NCI-H2227 treated with DMSO at 0.1 percent for 48 hours (cell line): ENCODE measurements around the gene TCEA2.

Experiments used
- DNase-seq: peaks from one replicate; lab custom pipeline; 2025; lab: John Stamatoyannopoulos, UW

Gene TCEA2

DNA sequence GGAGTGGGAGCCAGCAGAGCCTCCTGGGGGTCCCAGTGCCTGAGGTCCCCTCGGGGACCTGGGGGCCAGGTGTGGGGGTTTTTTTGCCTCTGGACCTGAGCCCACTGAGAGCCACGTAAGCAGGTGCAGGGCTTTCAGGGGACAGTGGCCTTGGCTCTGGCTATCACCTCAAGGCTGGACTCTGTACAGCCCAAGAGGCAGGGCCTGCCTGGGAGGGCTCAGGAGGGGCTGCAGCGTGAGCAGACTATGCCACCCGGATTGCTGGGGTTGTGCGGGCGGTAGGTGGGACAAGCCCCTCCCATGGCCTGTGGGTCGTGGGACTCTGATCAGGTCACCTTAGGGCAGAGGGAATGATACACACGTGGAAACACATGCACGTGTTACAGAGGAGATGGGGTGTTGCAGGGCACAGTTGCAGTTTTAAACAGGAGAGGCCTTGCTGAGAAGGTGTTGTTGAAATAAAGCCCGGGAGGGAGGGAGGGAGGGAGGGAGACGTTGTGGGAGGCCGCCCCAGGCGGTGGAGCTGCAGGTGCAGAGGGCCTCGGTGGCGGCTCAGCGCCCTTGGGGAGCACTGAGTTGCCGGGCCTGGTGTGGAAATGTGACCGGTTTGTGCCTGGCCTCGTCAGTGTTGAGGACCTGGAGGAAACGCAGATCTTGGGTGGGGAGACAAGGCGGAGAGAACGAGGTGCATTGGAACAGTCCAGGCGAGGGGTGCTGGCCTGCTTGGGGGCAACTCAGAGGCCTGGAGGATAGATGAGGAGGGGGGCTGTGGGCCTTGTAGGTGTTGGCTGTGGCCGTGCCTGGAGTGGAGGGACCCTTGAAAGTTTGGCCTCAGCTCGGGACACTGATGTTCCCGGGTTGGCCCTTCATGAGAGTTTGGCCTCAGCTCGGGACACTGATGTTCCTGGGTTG lies 2.3 kb downstream of the TCEA2 start:
- no peak for DNase-seq

GRCh38 chr20:64065974-64066343 lies 3.0 kb downstream of the TCEA2 start:
- DNase-seq = no peak

- DNase-seq = no peak
Measured at GRCh38 chr20:64067005-64067632, 4.1 kb downstream of the TCEA2 start.

- no peak for DNase-seq
Measured at GRCh38 chr20:64067733-64068307, 4.8 kb downstream of the TCEA2 start.

- DNase-seq = no peak
Measured at GRCh38 chr20:64068386-64069208, 5.6 kb downstream of the TCEA2 start.

GRCh38 chr20:64069209-64069613 lies 6.2 kb downstream of the TCEA2 start:
- DNase-seq = no peak

DNA sequence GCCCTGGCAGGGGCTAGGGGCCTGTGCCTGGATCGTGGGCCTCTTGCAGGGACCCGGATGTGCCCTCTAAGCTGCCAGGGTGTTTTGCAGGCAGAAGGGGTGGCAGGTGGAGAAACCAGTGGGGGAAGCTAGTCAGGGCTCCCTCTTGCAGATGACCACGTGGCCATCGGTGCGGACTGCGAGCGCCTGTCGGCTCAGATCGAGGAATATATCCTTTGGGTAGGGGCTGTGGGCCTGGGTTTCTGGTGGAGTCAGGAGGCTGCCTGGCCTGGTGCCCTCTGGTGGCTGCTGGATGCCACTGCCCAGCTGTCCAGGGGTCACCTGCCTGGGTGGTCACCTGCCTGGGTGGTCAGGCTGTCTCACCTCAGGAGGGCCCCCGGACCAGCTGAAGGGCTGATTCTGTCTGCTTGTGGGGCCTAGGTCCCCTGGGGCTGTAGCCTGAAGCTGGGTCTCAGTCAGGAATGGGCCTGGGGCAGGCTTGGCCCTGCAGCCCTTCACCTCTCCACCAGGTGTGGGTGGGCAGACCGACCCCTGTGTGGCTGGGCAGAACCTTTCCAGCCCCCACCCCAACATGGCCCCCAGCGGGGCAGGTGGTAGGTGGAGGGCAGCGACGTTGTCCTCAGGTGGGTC lies 6.7 kb downstream of the TCEA2 start:
- no peak for DNase-seq

- no peak for DNase-seq
Measured at GRCh38 chr20:64070244-64070993, 7.4 kb downstream of the TCEA2 start.

- no peak for DNase-seq
Measured at GRCh38 chr20:64071341-64072332, 8.6 kb downstream of the TCEA2 start.

GRCh38 chr20:64072498-64073063 lies 9.6 kb downstream of the TCEA2 start:
- no peak for DNase-seq

DNA sequence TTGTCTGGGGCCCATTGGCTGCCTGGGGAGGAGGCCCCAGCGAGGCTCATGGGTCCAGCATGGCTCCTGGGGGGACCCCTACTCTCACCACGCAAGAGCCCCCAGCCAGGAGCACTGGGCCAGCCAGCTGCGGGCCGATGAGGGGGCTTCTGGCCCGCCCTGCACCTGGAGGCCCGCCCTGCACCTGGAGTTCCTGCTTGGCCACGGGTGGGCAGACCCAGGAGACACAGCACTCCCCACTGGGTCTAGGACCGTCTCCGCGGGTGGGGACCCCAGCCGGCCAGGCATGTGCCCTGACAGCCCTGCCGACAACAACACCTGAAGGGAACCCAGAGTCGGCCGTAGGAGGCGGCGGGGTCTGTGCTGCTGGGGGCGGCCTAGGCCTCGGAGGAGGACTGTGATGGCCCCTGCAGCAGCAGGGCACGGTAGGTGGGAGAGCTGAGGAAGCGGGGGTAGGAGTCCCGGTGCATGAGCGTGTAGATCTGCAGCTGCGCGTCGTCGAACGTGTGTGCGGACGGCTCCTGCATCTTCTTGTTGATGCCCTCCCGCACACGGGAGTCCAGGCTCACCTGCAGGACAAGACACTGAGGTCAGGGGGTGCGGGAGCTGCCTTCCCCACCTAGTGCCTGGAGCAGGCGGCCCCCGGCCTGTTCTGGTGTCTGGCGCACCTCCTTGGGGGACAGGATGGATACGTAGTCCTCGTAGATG lies 10.6 kb downstream of the TCEA2 start:
- DNase-seq = no peak

GRCh38 chr20:64074184-64074789 lies 11.3 kb downstream of the TCEA2 start:
- DNase-seq = no peak

DNA sequence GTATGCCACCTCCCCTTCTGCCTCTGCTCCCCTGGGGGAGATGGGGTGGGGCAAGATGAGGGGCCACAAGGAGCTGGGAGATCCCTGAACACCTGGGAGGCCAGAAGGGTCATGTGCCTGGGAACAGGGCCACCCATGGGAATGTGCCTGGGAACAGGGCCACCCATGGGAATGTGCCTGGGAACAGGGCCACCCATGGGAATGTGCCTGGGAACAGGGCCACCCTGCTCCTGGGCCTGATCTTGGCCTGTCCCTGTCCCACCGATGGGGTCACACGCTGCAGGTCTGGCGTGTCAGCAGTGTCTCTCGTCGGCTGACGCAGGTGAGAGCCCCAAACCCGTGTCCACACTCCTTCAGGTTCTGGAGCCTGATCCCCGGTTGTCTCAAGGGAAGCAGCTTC lies 12.0 kb downstream of the TCEA2 start:
- no peak for DNase-seq

DNA sequence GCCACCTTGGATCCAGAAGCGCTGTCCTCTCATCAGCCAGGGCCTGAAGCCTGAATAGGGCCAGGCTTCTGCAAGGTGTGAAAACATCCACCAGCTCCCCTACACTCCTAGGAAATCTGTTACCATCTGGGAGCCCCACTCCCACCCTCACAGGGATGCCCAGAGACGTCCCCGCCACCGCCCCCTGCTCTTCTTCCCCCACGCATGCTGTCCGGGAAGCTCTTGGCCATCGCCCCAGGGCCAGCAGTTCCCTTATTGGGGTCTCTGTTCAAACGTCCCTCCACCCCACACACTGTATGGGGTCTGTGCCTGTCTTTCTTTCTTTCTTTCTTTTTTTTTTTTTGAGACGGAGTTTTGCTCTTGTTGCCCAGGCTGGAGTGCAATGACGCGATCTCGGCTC lies 12.6 kb downstream of the TCEA2 start:
- no peak for DNase-seq

GRCh38 chr20:64076061-64076997 lies 13.3 kb downstream of the TCEA2 start:
- no peak for DNase-seq

GRCh38 chr20:64077094-64077493 lies 14.1 kb downstream of the TCEA2 start:
- DNase-seq = no peak

- DNase-seq = no peak
Measured at GRCh38 chr20:64077541-64077875, 14.5 kb downstream of the TCEA2 start.
